Measurements from ENCODE around the gene MUC6.

MUC6 gene

GRCh38 chr11:1041936-1042608, 5.6 kb upstream of the MUC6 start:
- no peaks in the 10 kb centered on the region for H3K4me1 ChIP-seq (ENCODE audit: control insufficient read depth, insufficient read depth, low read length)
- no peaks in the 10 kb centered on the region for H3K9me3 ChIP-seq (ENCODE audit: control insufficient read depth, low read length)
- no peaks in the 10 kb centered on the region for H3K27me3 ChIP-seq (ENCODE audit: control insufficient read depth, insufficient read depth, low read length, poor library complexity, severe bottlenecking)
- WGBS, 2 experiments, result 92 to 94% methylated on average over 18 of the region's 18 CpGs
- no peaks in the 10 kb centered on the region for H3K36me3 ChIP-seq (ENCODE audit: control insufficient read depth, insufficient read depth, low read length)
- H3K4me3 ChIP-seq (ENCODE audit: insufficient read depth, low read depth, low read length), result no peak overlapping the region
- no peak overlapping the region for H3K27ac ChIP-seq (ENCODE audit: insufficient read depth, low read depth, low read length, poor library complexity, severe bottlenecking)

- Histone ChIP-seq H3K4me1 (ENCODE audit: control insufficient read depth, insufficient read depth, low read length) (no peaks in the 10 kb centered on the region), H3K4me3 (ENCODE audit: insufficient read depth, low read depth, low read length) (no peak overlapping the region), H3K27me3 (ENCODE audit: control insufficient read depth, insufficient read depth, low read length, poor library complexity, severe bottlenecking) (no peaks in the 10 kb centered on the region), H3K9me3 (ENCODE audit: control insufficient read depth, low read length) (no peaks in the 10 kb centered on the region), H3K27ac (ENCODE audit: insufficient read depth, low read depth, low read length, poor library complexity, severe bottlenecking) (no peak overlapping the region), H3K36me3 (ENCODE audit: control insufficient read depth, insufficient read depth, low read length) (no peaks in the 10 kb centered on the region)
- 88 to 92% methylated on average over 9 of the region's 9 CpGs for WGBS, 2 experiments
Measured at GRCh38 chr11:1041471-1041870, 5.0 kb upstream of the MUC6 start.

GRCh38 chr11:1041149-1041467, 4.6 kb upstream of the MUC6 start:
- WGBS, 2 experiments, result 91 to 95% methylated on average over 8 of the region's 8 CpGs
- H3K27me3 ChIP-seq (ENCODE audit: control insufficient read depth, insufficient read depth, low read length, poor library complexity, severe bottlenecking), result no peaks in the 10 kb centered on the region
- no peak overlapping the region for H3K27ac ChIP-seq (ENCODE audit: insufficient read depth, low read depth, low read length, poor library complexity, severe bottlenecking)
- no peaks in the 10 kb centered on the region for H3K9me3 ChIP-seq (ENCODE audit: control insufficient read depth, low read length)
- H3K4me1 ChIP-seq (ENCODE audit: control insufficient read depth, insufficient read depth, low read length), result no peaks in the 10 kb centered on the region
- no peaks in the 10 kb centered on the region for H3K36me3 ChIP-seq (ENCODE audit: control insufficient read depth, insufficient read depth, low read length)
- H3K4me3 ChIP-seq (ENCODE audit: insufficient read depth, low read depth, low read length), result no peak overlapping the region

GRCh38 chr11:1040428-1041148, 4.1 kb upstream of the MUC6 start:
- H3K9me3 ChIP-seq (ENCODE audit: control insufficient read depth, low read length), result no peaks in the 10 kb centered on the region
- no peaks in the 10 kb centered on the region for H3K27me3 ChIP-seq (ENCODE audit: control insufficient read depth, insufficient read depth, low read length, poor library complexity, severe bottlenecking)
- WGBS, 2 experiments, result 91 to 93% methylated on average over 16 of the region's 16 CpGs

GRCh38 chr11:1039481-1040427, 3.2 kb upstream of the MUC6 start:
- no peaks in the 10 kb centered on the region for H3K36me3 ChIP-seq (ENCODE audit: control insufficient read depth, insufficient read depth, low read length)
- no peak overlapping the region for H3K4me3 ChIP-seq (ENCODE audit: insufficient read depth, low read depth, low read length)
- H3K4me1 ChIP-seq (ENCODE audit: control insufficient read depth, insufficient read depth, low read length), result no peaks in the 10 kb centered on the region
- no peaks in the 10 kb centered on the region for H3K9me3 ChIP-seq (ENCODE audit: control insufficient read depth, low read length)
- WGBS, 2 experiments, result 93% methylated on average over 32 of the region's 32 CpGs
- no peaks in the 10 kb centered on the region for H3K27me3 ChIP-seq (ENCODE audit: control insufficient read depth, insufficient read depth, low read length, poor library complexity, severe bottlenecking)
- H3K27ac ChIP-seq (ENCODE audit: insufficient read depth, low read depth, low read length, poor library complexity, severe bottlenecking), result no peak overlapping the region

More at GRCh38 chr11:1040428-1041148, 4.1 kb upstream of the MUC6 start:
- Histone ChIP-seq H3K36me3 (ENCODE audit: control insufficient read depth, insufficient read depth, low read length) (no peaks in the 10 kb centered on the region), H3K27ac (ENCODE audit: insufficient read depth, low read depth, low read length, poor library complexity, severe bottlenecking) (no peak overlapping the region), H3K4me3 (ENCODE audit: insufficient read depth, low read depth, low read length) (no peak overlapping the region), H3K4me1 (ENCODE audit: control insufficient read depth, insufficient read depth, low read length) (no peaks in the 10 kb centered on the region)

GRCh38 chr11:1038921-1039320, 2.4 kb upstream of the MUC6 start:
- Histone ChIP-seq H3K27ac (ENCODE audit: insufficient read depth, low read depth, low read length, poor library complexity, severe bottlenecking) (no peak overlapping the region), H3K4me3 (ENCODE audit: insufficient read depth, low read depth, low read length) (no peak overlapping the region), H3K36me3 (ENCODE audit: control insufficient read depth, insufficient read depth, low read length) (no peaks in the 10 kb centered on the region), H3K9me3 (ENCODE audit: control insufficient read depth, low read length) (no peaks in the 10 kb centered on the region), H3K4me1 (ENCODE audit: control insufficient read depth, insufficient read depth, low read length) (peaks cover 7% of the 10 kb centered on the region), H3K27me3 (ENCODE audit: control insufficient read depth, insufficient read depth, low read length, poor library complexity, severe bottlenecking) (no peaks in the 10 kb centered on the region)
- WGBS, 2 experiments, result 91 to 95% methylated on average over 12 of the region's 12 CpGs

GRCh38 chr11:1038361-1038760, 1.8 kb upstream of the MUC6 start:
- Histone ChIP-seq H3K4me3 (ENCODE audit: insufficient read depth, low read depth, low read length) (no peak overlapping the region), H3K36me3 (ENCODE audit: control insufficient read depth, insufficient read depth, low read length) (no peaks in the 10 kb centered on the region), H3K27ac (ENCODE audit: insufficient read depth, low read depth, low read length, poor library complexity, severe bottlenecking) (no peak overlapping the region), H3K9me3 (ENCODE audit: control insufficient read depth, low read length) (no peaks in the 10 kb centered on the region), H3K27me3 (ENCODE audit: control insufficient read depth, insufficient read depth, low read length, poor library complexity, severe bottlenecking) (no peaks in the 10 kb centered on the region), H3K4me1 (ENCODE audit: control insufficient read depth, insufficient read depth, low read length) (peaks cover 7% of the 10 kb centered on the region)
- WGBS, 2 experiments, result 92 to 94% methylated on average over 10 of the region's 10 CpGs

GRCh38 chr11:1037506-1038055, 1.1 kb upstream of the MUC6 start:
- Histone ChIP-seq H3K36me3 (ENCODE audit: control insufficient read depth, insufficient read depth, low read length) (no peaks in the 10 kb centered on the region), H3K27me3 (ENCODE audit: control insufficient read depth, insufficient read depth, low read length, poor library complexity, severe bottlenecking) (no peaks in the 10 kb centered on the region), H3K4me3 (ENCODE audit: insufficient read depth, low read depth, low read length) (no peak overlapping the region), H3K9me3 (ENCODE audit: control insufficient read depth, low read length) (no peaks in the 10 kb centered on the region), H3K27ac (ENCODE audit: insufficient read depth, low read depth, low read length, poor library complexity, severe bottlenecking) (no peak overlapping the region), H3K4me1 (ENCODE audit: control insufficient read depth, insufficient read depth, low read length) (peaks cover 7% of the 10 kb centered on the region)
- 93% methylated on average over 26 of the region's 26 CpGs for WGBS, 2 experiments

GRCh38 chr11:1036931-1037330, 413 bp upstream of the MUC6 start:
- H3K4me3 ChIP-seq (ENCODE audit: insufficient read depth, low read depth, low read length), result no peak overlapping the region
- no peaks in the 10 kb centered on the region for H3K9me3 ChIP-seq (ENCODE audit: control insufficient read depth, low read length)
- H3K27me3 ChIP-seq (ENCODE audit: control insufficient read depth, insufficient read depth, low read length, poor library complexity, severe bottlenecking), result no peaks in the 10 kb centered on the region
- H3K4me1 ChIP-seq (ENCODE audit: control insufficient read depth, insufficient read depth, low read length), result peaks cover 7% of the 10 kb centered on the region
- 91 to 93% methylated on average over 13 of the region's 13 CpGs for WGBS, 2 experiments
- no peak overlapping the region for H3K27ac ChIP-seq (ENCODE audit: insufficient read depth, low read depth, low read length, poor library complexity, severe bottlenecking)
- H3K36me3 ChIP-seq (ENCODE audit: control insufficient read depth, insufficient read depth, low read length), result no peaks in the 10 kb centered on the region

Measured in ectodermal cell (in vitro differentiated cells).